NCI-H2227 (cell line): ENCODE data around the gene ITGA11.

Experiments used
- DNase-seq: peaks from one replicate; lab custom pipeline; 2025; ENCODE audit not compliant: unreplicated experiment; lab: John Stamatoyannopoulos, UW

Gene ITGA11

DNA sequence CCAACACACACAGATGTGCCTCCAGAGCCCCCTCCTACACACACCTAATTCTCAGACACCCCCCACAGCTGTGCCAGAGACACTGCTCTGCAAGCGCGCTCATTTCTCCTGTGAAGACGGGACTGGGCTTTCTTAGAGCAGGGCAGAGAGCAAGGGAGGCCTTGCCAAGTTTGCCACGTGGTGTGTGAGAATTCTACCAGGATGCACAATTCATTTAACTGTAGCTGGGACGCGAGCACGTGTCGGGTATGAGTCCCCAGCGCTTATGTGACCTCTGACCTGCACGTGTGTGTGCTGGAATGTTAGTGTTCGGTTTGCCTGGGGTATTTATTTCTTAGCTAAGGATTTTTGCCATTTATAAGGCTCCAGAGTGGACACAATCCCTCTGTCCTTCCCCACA is 117.4 kb downstream of the ITGA11 start:
- DNase-seq: no peak

DNA sequence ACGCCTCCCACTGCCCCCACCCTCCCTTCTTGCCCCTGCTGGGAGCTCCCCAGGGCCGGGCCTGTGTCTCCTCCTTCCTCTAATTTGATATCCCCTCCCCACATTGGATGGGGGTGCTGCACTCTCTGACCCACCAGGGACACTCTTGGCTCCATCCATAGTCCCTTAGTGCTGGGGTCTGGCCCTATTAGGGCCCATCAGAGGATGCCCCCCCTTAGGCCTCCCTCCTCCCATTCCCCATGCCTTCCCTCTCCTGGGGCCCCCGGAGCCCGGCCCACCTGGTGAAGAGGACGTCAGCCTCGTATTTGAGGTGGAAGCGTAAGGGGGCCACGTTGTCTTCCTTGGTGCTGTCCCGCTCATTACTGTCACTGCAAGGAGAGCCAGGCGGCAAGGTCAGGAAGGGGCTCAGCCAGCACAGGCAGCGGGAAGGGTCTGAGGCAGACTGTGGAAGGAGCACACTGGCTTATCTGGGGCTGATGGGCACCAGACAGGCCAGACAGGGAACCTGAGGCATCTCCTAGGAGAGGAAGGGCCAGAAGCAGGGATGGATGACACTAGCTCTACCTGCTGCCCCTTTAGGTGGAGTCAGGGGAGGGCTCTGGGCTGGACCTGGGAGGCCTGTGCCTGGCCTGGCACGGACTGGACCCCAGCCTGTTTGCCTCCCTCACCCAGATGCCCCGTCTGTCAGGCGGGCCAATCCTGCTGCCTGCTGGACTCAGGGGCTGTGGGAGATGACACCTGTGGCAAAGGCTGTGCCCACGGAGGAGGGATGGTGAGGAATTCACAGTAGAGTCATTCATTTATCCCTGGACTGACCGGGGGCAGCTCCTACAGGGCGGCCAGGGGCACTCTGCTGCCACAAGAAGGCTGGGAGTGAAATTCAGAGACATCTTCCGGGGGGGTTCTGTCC is 118.2 kb downstream of the ITGA11 start:
- no peak for DNase-seq

DNA sequence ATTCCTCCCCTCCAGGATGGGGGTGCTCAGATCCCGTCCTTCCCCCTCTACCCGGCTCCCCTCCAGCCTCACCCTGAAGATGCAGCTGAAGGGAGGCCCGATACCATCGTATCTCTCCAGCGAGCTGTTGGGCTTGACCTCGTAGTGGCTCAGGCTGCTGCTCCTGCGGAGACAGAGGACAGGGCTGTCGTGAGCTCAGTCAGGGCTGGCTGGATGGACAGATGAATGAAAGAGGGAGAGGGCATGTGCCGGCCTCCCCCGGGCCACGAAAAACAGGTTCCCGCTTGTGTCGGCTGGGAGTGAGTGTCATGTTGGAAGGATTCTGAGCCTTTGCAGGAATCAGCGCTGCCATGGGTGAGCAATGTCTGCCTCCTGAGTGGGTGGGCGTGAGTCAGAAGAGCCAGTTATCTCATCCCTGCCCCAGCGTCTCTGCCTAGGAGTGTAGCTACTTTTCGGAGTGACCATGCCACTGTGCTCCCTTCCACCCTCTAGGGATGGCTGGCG is 119.2 kb downstream of the ITGA11 start:
- no peak for DNase-seq

DNA sequence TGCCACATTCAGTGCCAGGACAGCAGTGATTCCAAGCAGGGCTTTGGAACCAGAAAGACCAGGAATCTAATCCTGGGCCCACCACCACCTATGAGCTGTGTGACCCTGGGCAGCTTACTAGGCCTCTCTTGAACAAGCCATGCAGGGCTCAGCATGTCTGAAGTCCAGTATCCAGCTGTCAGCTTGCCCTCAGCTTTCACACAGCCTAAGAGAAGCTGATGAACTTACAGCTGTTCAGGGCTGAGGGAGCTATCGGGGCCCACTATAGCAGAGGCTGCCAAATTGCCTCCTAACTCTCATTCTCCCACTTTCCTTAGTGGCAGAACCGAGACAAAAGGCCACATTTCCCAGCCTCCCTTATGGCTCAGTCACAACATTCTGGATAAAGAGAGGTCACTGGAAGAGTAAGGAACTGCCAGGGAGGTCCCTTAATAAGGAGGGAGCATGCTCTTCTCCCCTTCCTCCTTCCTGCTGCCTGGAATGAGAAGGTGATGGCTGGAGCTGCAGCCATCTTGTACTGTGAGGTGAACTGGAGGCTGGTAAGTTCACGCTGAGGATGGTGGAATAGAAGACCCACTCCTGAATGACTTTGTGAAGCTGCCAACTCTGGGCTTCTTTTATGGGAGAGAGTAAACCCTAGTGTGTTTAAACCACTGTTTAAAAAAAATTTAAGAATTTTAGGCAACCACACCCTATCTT is 120.0 kb downstream of the ITGA11 start:
- DNase-seq: no peak

DNA sequence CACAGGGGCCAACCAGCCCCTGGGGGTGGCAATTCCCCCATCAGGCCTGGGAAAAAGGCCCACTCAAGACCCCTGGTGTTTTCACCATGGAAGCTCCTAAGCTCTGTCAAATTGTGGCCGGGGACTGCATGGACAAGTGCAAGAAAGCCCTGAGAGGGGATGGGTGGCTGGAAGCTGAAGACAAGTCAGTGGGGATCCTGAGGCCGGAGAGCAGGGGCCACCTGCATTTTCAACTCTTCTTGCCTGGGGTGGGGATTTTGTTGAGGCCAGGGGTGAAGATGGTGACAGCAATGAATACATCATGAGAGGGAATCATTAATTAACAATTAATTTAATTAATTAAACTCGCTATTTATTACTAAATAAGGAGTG is 120.5 kb downstream of the ITGA11 start:
- no peak for DNase-seq

DNA sequence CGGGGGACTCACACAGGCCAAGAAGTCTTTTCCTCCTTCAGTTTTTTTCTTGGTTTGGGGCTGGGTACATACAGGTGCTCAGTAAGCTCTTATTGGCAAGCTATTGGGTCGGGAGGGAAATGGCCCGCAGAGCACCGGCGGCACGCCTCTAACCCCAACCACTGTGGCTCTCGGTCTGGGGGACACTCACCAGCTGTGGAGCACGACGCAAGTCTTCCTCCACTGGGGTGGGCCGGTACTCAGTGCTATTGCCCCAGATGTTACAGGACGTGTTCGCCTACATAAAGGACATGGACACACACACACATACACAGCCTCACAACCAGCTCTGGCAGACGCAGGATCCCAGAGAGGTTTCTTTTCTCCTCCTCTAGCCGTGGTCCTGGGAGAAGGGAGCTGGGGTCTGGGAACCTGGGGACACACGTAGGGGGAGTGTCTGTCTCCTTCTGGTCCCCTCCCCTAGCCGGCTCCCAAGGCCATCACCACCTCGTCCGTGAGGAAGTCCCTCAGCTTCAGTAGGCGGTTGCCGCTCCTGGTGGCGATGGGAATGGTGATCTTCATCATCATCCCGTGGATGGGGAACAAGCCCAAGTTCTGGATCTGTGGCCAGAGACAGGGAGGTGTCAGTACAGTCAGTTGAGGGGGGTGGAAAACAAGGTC is 121.0 kb downstream of the ITGA11 start:
- DNase-seq: no peak

DNA sequence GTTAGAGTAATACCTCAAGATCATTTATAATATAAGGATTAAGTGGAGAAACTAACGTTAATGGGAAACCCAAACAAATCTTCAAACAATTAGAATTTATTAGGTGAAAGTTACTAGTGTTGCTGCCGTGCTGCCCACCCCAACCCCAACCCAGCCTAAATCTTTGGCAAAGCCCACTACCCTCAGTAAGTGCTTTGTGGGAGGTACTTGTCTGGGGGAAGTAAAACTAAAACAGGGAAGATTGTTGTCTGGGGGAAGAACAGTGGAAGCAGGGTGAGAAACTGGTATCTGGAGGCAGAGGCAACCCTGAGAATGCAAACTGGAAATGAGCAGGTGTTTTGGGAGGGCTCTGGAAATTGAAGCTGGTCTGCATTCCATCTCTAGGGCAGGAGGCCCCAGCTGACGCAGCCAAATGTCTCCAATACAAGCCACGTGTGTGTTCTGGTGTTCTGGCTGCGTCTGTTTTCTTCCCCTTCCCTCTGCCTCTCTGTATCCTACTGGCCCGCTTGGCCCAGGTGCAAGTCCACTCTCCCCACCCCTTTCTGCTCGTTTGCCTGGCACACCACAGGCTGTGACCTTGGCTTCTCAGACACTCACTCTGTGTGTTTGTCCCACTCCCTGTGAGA is 121.7 kb downstream of the ITGA11 start:
- no peak for DNase-seq

DNA sequence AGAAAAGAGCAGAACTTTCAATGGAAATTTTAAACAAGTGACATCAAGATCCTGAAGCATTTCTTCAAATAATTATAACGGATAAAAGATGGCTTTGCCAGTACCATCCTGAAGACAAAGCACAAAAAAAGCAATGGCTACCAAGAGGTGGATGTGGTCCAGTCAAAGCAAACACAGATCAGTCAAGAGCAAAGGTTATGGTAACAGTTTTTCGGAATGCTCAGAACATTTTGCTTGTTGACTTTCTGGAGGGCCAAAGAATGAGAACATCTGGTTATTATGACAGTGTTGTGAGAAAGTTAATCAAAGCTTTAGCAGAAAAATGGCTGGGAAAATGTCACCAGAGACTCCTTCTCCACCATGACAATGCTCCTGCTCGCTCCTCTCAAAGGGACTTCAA is 122.9 kb downstream of the ITGA11 start:
- DNase-seq: no peak

DNA sequence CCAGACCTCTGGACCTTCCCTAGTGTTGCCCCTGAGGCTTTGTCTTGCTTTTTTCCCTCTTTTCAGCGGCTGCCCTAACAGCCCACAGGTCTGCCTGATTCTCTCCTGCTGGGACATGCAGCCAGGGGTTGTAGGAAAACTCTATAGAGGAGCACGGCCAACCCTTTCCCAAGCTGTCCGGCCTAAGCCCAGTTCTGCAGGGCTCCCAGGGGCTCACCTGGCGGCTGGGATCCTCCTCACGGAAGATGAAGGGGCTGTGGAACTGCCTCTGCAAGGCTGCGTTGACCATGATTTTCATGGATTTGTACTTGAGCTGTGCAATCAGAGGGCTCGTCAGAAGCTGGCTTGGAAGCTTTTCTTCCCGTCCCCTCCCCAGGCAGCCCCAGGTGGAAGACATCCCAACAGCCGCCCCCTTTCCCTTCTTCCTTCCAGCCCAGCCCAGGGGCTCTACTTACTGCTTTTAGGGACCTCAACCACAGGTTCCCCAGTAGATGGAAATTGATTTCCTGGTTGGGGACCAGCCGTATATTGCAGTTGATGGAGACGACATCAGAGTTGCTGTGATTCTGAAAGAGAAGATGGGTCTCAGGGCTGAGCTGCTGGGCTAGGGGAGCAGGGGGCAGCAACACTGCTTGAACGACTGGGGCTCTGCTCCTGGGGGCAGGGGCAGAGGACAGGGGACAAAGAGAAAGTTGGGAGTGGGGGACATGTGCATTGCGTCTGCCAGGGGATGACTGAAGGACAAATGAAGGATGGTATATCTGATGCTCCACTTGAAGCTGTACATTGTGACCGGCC is 124.6 kb downstream of the ITGA11 start:
- no peak for DNase-seq

DNA sequence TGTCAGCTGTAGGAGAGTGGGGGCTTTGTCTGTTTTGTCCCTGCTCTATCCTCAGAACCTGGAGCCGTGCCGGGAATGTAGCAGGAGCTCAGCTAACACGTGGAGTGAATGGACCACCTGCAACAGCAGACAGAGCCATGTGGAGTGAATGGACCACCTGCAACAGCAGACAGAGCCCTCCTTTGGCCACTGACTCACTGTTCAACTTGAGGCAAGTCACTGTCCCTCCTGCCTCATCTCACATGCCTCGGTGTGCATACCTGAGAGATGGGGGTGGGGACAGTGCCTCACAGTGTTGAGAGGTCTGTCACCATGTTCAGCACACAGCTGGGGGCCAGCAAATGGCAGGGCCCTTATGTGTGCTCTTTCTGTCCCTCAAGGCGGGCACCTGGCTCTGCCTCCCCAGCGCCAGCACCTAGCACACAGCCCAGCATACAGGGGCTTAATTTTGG is 126.5 kb downstream of the ITGA11 start:
- DNase-seq: no peak

DNA sequence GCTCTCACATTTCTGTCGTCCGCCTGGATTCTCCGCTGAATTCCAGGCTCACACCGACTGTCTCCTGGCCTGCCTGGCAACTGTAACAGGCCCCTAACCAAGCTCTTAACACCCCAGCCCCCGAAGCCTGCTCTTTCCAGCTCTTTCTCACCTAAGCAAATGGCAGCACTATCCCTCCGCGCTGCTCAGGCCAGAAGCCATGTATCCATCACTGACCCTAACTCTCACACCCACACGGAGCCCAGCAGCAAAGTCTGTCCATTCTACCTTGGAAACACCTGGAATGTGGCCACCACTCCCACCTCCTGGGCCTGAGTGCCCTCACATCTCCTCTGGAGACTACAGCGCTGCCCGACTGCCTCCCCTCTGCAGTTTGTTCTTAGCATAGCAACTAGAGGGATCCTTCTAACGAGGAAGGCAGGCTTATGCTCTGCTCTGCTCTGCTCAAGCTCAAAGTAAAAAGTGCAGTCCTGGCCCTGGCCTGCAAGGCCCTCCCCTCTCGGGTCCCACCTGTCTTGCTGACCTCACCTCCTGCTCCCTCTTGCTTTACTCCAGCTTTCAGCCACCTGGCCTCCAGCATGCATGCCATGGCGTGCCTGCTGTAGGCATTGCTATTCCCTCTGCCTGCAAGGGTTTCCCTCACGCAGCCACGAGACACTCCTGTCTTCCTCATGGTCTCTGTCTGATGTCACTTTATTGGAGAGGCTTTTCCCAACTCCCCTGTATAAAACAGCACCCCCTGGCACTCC is 127.2 kb downstream of the ITGA11 start:
- DNase-seq: no peak

DNA sequence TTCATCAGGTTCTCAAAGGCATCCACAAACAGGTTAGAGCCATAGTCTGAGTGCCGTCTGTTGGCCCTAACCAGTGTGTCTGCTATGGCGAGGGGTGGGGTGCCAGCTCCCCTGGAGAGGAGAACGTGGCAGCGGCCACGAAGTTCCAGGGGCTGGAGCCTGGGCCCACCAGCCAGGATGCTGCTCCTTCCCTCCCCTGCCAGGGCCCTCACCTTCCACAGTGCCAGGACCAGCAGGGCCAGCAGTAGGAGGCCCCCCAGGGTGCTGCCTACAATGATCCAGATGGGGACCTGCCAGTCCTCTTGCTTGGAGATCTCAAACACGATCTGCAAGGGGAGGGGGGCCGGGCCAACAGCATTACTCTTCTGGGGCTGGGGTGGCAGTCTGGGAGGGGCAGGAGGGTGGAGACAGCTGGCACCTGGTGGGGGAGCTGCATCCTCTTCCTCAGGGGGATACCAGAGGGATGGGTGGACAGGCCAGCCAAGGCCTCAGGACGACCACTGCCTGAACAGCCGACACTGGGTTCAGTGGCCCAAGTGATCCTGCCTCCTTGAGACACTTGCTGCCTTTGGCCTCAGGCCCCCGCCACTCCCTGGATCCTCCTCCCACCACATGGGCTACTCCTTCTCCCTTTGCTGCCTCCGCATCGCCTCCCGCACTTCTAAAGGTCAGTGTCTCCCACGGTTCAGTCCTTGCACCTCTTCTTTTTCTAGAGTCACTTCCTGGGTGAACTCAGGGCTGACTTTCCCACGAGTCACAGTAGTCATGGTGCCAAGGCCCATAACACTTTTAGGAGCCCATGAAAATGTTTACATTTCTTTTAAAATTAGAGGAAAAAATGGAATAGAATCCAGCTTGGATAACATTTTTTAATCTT is 128.2 kb downstream of the ITGA11 start:
- no peak for DNase-seq

DNA sequence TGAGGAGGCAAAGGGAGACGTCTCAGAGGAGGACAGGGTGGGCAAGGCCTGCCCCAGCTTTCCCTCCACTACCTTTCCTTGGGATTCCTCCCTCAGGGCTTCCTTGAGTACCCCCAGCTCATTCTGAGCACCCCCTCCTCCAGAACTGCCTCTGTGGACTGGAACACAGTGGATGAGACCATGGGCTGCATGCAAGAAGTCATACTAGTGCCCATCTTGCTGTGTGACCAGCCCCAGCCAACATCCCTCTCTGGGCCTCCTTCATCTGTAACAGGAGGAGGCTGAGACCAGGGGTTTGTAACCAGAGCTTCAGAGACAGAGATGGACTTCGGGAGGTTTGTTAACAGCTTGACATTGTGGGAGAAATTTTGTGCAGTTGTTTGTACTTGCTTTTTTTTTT is 128.8 kb downstream of the ITGA11 start:
- no peak for DNase-seq

DNA sequence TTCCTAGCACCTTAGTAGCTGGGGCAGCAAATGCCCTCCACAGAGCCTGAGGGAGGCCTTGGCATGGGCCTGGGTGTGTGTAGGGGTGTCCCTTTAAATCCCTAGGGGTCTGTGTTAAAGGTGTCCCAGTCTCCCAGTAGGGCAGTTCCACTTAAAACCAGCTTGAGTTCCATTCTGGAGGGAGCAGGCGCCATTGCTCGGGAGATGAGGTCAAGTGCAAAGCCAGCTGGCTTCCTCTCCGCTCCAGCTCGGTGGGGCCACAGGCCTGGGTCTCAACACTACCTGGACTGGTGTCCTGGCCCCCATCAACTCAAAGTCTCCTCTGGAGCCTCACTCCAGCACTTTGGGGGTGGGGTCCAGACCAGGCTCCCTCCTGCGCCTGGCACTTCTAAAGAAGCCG is 129.2 kb downstream of the ITGA11 start:
- no peak for DNase-seq

DNA sequence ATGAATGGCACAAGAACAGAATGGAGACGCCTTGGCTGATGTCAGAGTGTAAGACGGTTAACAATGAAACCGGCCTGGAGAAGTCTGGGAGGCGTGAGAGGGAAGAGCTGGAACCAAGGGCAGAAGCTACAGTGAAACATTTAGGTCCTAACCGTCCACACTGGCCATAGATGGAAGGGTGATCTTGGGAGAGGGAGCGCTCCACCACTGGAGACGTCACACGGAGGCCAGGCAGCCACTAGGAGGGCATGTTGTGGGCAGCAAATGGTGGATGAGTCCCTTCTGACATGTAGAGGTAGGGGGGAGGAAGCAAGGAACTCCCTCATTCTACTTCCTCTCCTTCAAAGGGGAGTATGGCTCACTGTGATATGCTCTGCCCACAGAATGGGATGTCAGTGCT is 130.7 kb downstream of the ITGA11 start:
- no peak for DNase-seq

DNA sequence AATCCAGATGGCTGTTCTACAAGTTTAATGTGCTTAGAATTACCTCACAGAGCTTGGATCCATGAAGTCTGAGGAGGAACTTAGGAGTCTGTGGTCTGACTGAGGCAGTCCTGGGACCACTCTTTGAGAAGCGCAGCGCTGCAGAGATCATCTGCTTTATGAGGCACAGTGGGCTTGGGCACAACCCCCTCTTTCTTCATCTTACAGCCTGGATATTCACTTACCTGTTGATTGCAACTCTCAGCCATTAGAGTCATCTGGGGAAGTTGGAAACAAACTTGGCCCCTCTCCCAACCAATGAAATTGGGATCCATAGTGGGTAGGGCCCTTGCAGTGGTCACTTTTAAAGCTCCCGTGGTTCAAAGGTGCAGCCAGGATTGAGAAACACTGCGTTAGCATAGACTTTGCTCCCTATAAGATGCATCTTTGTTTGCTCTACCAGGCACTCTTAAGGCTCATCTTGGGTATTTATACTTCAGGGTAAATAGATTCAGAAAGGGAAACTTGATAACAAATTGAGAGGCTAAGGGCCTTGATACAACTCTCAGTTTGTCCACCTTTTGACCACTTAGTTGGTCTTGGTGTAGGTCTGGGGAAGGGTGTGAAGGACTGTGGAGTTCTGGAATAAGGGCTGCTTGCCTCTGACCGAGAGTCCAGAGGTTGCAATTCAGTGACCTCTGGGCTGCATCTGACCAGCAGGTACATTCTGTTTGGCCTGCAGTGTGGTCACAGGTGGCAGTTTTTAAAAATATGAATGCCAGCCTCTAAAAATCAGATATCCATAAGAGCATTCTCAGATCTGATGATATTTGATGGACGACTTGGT is 131.6 kb downstream of the ITGA11 start:
- DNase-seq: no peak

DNA sequence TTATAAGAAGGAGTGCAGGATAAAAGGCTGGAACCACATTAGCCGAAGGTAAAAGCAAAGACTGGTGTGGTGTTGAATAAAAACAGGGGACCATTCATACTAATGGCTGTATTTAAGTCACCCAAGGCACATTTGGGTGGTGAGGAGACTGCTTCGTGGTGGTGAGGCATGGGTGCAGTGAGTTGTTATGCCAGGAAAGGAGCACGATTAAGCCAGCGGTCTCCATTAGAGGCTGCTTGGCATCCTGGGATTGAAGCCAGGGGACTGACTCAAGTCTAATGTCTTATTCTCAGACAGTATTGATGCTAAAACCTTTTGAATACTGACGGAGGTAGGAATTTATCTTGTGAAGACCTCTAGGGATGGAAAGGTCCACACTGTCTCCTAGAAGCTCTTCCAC is 132.5 kb downstream of the ITGA11 start:
- DNase-seq: no peak

DNA sequence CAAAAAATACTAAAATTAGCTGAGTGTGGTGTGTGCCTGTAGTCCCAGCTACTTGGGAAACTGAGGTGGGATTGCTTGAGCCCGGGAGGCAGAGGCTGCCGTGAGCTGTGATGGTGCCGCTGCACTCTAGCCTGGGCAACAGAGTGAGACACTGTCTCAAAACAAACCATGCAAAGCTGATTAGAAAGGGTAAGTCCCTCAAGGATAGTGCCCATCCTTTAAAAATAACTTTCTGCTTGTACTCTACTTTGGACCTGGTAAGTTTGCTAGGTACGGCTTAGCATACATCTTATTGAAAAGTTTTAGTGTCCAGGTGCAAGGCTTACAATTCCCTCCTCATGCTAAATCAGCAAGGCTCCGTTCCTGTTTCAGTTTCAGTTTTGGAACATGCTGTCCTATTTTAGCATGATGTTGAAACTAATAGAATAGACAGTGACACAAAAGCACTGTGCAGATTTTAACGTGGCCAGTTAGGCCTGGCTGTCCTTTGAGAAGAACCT is 133.0 kb downstream of the ITGA11 start:
- no peak for DNase-seq
